Stimulated activated naive CD8-positive, alpha-beta T cell treated with anti-CD3 and anti-CD28 coated beads, Interleukin-15, Interleukin-2, amounts not matched to agents 100 U/mL and 50 U/mL, for 24 hours (primary cell): ENCODE measurements around the gene TXNL1.
"Not testable (repeated sequence)": the region's sequence is repeated elsewhere in the genome, so short reads cannot be mapped to it uniquely, and the experiment has no call there.

ENCODE experiments used
- ATAC-seq: fragments of 150-1000 bp; cut with Tn5 transposase; one replicate; pipeline ENCODE4 v1.10.0; 2021
- DNase-seq: peaks from one replicate; pipeline ENCODE4 v3.0.0; 2021

Gene TXNL1

DNA sequence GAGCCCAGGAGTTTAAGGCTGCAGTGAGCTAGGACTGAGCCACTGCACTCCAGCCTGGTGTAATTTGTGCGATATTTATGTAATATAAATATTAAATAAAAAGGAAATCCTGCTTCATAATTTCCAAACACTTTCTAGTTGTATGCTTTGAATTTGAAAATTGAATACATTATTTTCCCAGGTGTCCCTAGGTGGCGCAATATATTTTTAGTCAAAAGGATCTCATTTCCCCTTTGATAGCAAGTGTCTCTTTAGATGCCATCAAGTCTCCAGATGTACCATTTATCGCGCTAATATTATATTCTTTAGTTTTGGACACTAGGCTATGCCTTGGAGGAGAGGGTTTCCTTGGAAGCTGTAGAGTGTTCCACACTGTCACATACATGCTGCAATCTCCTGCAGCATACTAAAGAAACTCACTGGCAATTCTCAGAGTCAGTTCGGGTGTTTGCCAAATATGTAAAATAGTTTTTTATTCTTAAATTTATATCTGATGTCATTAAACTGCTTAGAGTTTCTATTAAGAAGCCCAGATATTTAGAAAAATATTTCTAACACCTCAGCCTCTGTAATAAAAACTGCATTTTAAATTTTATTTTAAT, 7.1 kb upstream of the TXNL1 start:
- ATAC-seq (no peak), DNase-seq (no peak)

DNA sequence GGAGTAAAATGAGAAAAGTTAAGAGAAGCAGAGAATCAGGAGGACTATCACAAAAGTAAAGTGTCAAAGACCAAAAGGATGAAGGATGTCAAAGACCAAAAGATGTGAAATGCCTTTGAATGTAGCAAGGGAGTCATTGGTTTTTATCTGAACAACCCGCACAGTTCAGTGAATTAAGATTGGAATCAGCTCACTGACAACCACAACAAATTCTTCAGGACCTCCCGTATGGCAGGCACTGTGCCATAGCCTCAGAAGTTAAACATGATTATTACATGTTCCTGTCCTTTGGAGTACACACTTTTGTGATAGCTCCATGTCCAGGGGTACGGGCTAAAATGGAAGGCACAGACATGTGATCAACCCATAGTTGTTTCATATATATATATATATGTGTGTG, 5.0 kb upstream of the TXNL1 start:
- ATAC-seq (no peak), DNase-seq (no peak)

- ATAC-seq, result no peak
Observed at GRCh38 chr18:56641714-56642337, 3.4 kb upstream of the TXNL1 start.

DNA sequence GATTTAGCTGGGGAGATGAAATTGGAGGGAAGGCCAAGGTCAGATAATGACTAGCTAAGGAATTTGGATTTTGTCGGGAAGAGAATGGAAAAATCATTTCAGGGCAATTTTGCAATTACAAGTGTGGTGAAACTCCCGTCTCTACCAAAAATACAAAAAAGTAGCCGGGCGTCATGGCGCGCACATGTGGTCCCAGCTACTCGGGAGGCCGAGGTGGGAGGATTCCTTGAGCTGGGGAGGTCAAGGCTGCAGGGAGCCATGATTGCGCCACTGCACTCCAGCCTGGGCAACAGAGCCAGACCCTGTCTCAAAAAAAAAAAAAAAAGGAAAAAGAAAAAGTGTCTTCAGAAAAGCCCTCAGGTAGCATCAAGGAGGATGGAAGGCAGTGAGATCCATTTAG, 1.2 kb upstream of the TXNL1 start:
- DNase-seq (no peak), ATAC-seq (no peak)

More at GRCh38 chr18:56641714-56642337, 3.4 kb upstream of the TXNL1 start:
- DNase-seq, result no peak

GRCh38 chr18:56639104-56639381, 651 bp upstream of the TXNL1 start:
- no peak for ATAC-seq

DNA sequence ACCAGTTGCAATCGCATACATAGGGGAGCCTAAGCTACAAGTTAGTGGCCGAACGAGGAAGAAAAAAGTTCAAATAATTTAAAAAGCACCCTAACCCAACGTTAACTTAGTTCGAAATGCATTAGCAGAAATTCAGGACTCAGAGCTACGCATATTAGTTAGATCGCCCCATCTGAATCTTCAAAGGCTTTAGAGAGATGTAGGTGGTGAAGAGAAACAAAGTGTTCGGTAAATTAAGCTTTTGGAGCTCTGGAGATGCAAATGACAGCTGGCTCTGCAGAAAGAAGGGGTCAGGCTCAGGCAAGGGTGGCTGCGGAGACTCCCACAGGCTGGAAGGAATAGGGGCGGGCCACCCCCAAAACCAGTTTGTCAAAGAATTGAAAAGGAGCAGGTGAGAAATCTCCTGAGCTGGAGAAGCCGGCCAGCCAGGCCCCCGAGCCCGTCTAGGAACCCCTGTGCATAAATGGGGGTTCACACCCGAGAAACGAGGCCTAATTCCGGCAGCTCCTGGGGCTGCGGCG, 621 bp downstream of the TXNL1 start:
- no peak for DNase-seq
- peak; percentile 0 for ATAC-seq

More at GRCh38 chr18:56639104-56639381, 651 bp upstream of the TXNL1 start:
- DNase-seq, result no peak

GRCh38 chr18:56637176-56637575, 1.2 kb downstream of the TXNL1 start:
- no peak for DNase-seq
- ATAC-seq, result no peak

DNA sequence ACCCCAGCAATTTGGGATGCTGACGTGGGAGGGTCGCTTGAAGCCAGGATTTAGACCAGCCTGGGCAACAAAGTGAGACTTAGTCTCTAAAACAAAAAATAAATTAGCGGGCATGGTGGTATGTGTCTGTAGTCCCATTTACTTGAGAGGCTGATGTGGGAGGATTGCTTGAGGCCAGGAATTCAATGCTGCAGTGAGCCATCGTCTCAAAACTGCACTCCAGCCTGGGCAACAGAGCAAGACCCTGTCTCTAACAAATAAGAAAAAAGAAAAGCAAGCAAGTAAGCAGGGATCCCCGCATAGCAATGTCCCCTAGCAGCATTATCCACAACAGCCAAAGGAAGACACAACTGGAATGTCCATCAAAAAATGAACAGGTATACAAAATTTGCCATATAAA, 3.4 kb downstream of the TXNL1 start:
- no peak for DNase-seq
- ATAC-seq, result no peak

GRCh38 chr18:56632070-56633022, 6.0 kb downstream of the TXNL1 start:
- no peak for DNase-seq
- no peak for ATAC-seq

DNA sequence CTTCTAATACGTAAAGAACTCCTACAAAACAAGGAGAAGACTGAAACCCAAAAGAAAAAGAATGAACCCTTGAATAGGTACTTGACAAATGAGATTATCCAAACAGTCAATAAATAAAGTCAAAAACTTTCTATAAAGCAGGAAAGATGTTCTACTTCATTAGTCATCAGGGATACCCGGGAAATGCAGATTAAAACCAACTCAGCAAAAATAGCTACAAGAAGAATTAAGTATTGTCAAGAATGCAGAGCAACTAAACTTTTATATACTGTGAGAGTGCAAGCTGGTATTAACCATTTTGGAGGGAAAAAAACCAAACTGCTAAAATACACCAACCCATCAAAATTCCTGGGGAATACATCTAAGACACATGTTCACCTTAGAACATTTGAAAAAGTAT, 10.4 kb downstream of the TXNL1 start:
- DNase-seq, result no peak
- ATAC-seq, result no peak

DNA sequence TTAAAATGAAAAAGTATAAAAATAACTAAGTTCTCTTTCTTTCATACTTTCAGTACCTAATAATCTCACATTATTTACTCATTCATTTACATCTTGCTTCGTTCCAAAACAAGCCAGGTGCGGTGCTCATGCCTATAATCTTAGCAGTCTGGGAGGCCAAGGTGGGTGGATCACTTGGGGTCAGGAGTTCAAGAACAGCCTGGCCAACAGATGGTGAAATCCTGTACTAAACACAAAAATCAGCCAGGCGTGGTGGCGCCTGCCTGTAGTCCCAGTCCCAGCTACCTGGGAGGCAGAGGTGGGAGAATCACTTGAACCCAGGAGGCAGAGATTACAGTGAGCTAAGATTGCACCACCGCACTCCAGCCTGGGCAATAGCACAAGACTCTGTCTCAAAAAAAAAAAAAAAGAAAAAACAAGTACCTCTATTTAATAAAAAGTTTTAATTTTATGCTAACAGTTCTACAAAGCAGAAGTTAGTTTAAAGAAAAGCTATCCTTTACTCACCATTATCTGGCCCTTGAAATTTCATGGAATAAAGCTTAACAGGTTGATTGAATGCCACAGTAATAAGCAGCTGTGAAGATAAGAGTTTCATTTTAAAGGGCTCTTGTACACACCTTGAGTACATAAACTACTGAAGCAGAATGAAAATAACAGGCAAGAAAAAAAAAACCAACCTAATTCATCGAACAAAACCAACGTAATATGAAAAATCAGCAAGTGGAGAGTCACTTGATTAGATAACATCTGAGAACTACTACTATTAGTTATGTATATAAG, 22.5 kb downstream of the TXNL1 start:
- no peak for ATAC-seq

DNA sequence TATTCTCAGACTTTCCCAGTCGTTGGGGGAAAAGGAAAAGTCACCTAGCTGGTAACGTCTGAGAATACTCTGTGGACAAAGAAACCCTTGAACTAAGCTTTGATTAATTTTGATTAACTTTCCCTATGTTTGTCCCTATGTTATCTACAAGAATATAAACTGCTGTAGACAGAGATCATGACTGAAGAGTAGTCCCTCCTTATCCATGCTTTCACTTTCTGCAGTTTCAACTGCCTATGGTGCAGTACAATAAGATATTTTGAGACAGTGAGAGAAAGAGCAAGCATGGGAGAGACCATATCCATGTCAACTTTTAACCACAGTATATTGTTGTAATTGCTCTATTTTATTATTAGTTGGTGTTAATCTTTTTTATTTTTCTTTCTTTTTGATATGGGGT, 31.8 kb downstream of the TXNL1 start:
- DNase-seq (no peak), ATAC-seq (no peak)

More for the DNA sequence above, 22.5 kb downstream of the TXNL1 start:
- no peak for DNase-seq

- ATAC-seq, result no peak
- DNase-seq, result no peak
Observed at GRCh38 chr18:56598422-56598821, 40.0 kb downstream of the TXNL1 start.

DNA sequence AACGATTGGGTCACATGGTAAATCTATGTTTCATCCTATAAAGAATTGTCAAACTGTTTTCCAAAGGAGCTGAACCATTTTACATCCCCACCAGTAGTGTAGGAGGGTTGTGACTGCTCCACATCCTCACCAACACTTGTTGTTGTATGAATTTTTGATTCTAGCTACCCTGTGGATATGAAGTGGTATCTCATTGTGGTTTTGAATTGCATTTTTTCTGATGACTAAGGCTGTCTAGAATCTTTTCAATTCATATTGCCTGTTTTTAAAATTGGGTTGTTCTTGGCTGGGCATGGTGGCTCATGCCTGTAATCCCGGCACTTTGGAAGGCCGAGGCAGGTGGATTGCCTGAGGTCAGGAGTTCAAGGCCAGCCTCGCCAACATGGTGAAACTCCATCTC, 44.5 kb downstream of the TXNL1 start:
- no peak for ATAC-seq
- DNase-seq, result no peak

DNA sequence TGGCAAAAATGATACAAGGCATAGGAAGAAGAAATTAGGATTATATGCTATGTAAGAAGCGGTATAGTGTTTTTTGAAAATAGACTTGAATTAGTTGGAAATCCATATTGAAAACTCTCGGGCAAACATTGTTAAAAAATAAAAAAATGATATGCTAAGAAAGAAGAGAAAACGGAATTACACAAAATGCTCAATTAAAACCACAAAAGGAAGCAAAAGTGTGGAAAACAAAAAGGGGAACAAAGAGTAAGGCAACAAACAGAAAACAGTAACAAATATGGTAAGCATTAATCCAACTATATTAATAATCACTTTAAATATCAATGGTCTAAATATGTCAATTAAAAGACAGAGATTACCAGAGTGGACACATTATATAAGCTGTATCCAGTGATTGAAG, 58.4 kb downstream of the TXNL1 start:
- ATAC-seq (no peak), DNase-seq (no peak)

GRCh38 chr18:56579451-56579850, 58.9 kb downstream of the TXNL1 start:
- DNase-seq (no peak), ATAC-seq (no peak)

DNA sequence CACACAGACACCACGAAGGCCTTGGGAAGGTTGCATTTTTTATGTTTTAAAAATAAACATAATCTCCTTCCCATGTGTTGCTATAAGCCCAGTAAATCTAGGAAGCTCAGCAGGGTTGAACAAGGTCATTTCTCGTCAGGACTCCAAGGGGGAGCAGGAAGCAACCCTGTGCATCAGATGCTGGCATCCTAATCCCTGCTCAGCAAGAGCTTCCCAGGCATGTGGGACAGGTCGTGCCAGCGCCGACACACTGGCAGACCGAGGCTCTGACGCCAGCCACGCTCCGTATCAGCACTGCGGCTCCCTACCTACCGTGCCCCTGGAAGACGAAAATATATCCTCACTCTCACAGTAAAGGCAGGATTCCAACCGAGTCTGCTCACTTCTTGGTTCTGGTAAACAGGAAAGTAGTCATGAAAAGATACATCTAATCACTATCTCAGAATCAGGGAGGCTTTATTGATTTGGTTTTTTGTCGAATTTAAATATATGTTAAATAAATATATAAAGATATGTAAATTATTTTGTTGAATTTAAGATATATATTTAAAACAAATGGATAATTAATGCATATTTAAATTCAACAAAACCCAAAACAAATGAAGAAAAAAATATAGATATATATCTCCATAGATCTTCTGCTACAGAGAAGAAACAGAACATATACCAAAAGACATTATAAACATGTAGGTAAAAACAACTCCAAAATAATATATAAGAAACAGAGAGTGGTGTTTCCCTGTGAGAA, 61.4 kb downstream of the TXNL1 start:
- ATAC-seq (no peak), DNase-seq (no peak)

GRCh38 chr18:56575819-56576663, 62.4 kb downstream of the TXNL1 start:
- ATAC-seq (no peak), DNase-seq (no peak)

DNA sequence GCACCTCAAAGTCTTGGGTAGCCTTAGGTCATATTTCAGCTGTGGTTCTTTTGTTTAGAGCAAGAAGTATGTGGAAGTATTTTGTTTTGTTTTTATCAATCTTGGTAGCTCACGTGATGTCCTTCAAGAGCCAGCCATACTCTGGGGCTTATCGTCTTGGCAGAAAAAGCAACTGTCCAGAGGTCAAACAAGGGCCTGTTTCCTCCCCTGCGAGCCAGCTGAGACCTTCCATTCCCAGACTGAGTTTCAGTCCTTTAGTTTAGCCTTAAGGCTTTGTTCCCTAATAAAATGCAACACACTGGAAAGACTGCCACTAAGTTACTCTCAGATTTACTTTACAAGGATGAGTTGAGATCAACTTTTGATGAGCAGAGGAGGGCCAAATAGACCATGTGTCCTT, 63.5 kb downstream of the TXNL1 start:
- DNase-seq (no peak), ATAC-seq (no peak)

GRCh38 chr18:56572267-56572666, 66.1 kb downstream of the TXNL1 start:
- not testable (repeated sequence) for DNase-seq, ATAC-seq

DNA sequence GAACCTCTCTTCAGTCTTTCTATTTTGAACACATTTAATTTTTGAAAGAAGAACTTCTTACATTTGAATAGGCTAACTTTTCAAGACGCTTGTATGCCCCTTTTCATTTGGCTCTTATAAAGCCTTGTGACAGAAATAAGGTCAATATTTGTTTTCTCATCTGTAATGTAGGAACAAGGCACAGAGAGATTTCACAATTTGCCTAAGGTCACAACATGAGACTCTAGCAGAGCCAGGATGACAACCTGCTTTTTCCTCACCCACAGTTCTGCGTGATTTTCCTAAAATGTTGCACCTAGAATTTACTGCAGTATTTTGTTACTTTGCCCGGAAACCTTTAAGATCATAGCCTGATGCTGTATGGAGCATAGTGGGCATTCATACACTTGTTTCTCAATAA, 67.4 kb downstream of the TXNL1 start:
- DNase-seq (no peak), ATAC-seq (no peak)
